Measurements from ENCODE around the gene MAPK4. TPM values are rescaled to one million over a fixed set of nuclear protein-coding genes. Genes with fewer than 3 reads are reported as not detected.

Gene MAPK4
- total RNA-seq, 1 donor from 2014 or later: 2.2 TPM

DNA sequence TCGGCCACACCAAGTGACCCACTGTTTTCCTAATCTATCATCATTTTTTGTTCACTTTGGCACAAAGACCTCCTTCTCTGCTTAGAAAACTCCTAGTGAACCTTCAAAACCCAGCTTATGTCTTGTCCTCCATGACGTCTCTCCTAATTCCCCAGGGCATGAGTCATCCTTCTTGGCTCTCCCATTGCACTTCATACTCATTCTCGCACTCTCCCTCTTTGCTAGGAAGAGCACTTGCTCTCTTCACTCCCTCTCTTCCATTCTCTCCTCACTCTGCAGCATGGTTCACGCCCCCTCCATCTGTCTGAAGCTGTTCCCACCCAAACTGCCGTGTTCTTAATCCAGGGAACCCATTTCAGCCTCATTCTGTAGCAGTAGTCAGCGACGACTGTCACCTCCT, 156.0 kb downstream of the MAPK4 start:
- DNase-seq (ENCODE audit: extremely low spot score in 2 of 2): no peak
- Histone ChIP-seq H3K4me3 (no peak overlapping the region), H3K36me3 (no peaks in the 10 kb centered on the region), H3K27ac (no peak overlapping the region), H3K27me3 (no peaks in the 10 kb centered on the region), H3K4me1 (no peaks in the 10 kb centered on the region), H3K9me3 (no peaks in the 10 kb centered on the region)
- TF ChIP-seq, protein P1, sequence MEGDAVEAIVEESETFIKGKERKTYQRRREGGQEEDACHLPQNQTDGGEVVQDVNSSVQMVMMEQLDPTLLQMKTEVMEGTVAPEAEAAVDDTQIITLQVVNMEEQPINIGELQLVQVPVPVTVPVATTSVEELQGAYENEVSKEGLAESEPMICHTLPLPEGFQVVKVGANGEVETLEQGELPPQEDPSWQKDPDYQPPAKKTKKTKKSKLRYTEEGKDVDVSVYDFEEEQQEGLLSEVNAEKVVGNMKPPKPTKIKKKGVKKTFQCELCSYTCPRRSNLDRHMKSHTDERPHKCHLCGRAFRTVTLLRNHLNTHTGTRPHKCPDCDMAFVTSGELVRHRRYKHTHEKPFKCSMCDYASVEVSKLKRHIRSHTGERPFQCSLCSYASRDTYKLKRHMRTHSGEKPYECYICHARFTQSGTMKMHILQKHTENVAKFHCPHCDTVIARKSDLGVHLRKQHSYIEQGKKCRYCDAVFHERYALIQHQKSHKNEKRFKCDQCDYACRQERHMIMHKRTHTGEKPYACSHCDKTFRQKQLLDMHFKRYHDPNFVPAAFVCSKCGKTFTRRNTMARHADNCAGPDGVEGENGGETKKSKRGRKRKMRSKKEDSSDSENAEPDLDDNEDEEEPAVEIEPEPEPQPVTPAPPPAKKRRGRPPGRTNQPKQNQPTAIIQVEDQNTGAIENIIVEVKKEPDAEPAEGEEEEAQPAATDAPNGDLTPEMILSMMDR (IDR thresholded peaks at IDR 0.05): no peak
- intact Hi-C loops (cut with DNase I): no loop called here

DNA sequence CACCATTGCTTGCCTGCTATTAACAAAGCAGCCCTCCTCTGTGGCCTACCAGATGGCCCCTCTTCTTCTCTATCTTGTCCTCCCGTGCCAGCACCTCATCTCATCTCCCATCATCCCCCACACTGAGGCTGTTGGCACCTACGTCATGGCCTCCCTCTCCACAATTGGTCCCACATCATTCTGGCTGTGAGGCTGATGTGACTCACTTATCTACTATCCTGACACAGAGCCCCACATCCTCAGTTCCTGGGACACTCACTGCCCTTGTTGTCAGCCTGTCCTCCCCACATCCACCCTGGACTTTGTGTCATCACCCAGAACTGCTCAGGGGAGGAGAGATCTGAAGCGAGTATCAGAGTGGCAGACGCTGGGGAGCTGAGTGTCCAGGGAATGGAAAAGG, 157.0 kb downstream of the MAPK4 start:
- H3K9me3 ChIP-seq: no peaks in the 10 kb centered on the region

DNA sequence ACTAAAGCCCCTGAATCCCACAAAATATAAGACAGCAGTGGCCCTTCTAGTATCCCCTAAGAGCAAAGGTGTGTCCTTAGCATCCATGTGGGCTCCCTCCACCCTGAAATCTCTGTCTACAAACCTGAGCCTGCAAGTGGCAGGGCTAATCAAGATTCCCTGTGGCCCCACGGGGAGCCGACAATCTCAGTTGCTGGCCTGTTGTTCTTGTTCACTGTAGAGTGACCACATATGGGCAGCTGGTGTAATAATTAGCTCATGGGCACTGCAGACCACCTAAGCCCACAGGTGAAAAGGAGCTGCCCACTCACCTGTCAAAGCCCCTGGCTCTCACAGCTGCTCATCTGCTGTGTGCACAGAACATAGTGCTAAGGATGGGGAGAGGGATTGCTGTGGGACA, 157.7 kb downstream of the MAPK4 start:
- no peaks in the 10 kb centered on the region for H3K27me3 ChIP-seq
- H3K9me3 ChIP-seq: no peaks in the 10 kb centered on the region
- no peak overlapping the region for H3K4me3 ChIP-seq
- TF ChIP-seq, protein P1 (IDR thresholded peaks at IDR 0.05): no peak
- TF ChIP-seq POLR2AphosphoS5 (IDR thresholded peaks at IDR 0.05; ENCODE audit: insufficient read depth in 1 of 2, low read depth in 1 of 2) (no peak), POLR2A (IDR thresholded peaks at IDR 0.05) (no peak)
- DNase-seq (ENCODE audit: extremely low spot score in 2 of 2): no peak
- no peaks in the 10 kb centered on the region for H3K4me1 ChIP-seq
- no peak overlapping the region for H3K27ac ChIP-seq
- intact Hi-C loops (cut with DNase I): no loop called here
- H3K36me3 ChIP-seq: no peaks in the 10 kb centered on the region

More for the DNA sequence above, 157.0 kb downstream of the MAPK4 start:
- TF ChIP-seq POLR2A (IDR thresholded peaks at IDR 0.05): no peak
- TF ChIP-seq, protein P1 (IDR thresholded peaks at IDR 0.05): no peak
- TF ChIP-seq POLR2AphosphoS5 (IDR thresholded peaks at IDR 0.05; ENCODE audit: insufficient read depth in 1 of 2, low read depth in 1 of 2): no peak
- H3K27ac ChIP-seq: no peak overlapping the region
- no peaks in the 10 kb centered on the region for H3K4me1 ChIP-seq
- intact Hi-C loops (cut with DNase I): no loop called here
- H3K27me3 ChIP-seq: no peaks in the 10 kb centered on the region
- no peaks in the 10 kb centered on the region for H3K36me3 ChIP-seq
- H3K4me3 ChIP-seq: no peak overlapping the region
- no peak for DNase-seq (ENCODE audit: extremely low spot score in 2 of 2)

DNA sequence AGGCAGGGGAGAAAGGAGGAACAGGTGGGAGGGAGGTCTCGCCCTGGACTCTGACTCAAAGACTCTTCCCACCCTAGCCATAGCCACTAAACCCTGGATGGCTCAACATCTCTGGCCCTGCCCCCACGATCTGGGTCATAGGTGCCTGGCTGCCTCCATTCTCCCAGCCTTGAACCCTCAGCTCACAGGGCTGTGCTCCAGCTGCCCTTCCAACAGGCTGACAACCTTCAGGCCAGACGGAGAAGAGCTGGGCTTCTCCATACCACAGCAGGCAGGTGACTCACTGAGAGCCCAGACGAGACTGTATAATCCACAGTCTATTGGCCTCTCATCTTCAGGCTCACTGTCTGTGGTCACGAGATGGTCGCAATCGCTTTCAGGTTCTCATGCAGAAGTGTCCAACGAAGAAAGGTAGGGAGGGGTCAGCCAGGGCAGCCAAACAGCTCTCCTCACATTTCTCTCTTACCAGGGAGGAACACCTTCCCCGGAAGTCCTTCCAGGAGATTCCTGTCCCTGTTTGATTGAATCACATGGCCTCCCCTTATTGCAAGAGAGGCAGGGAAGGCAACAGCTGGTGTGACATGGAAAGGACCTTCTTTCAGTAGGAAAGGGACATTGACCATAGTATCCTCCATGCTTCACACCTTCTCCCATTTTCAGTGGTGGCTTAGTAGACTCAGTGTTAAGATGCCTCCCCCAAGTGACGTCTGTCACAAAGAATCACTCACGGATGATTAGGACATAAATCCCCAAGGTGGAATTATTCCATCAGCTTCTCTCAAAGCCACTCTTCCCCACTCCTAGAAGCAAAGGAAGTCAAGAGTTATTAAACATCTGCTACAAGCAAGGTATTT, 159.8 kb downstream of the MAPK4 start:
- no peaks in the 10 kb centered on the region for H3K4me1 ChIP-seq
- TF ChIP-seq POLR2AphosphoS5 (IDR thresholded peaks at IDR 0.05; ENCODE audit: insufficient read depth in 1 of 2, low read depth in 1 of 2) (no peak), POLR2A (IDR thresholded peaks at IDR 0.05) (no peak)
- TF ChIP-seq, protein P1 (IDR thresholded peaks at IDR 0.05): no peak
- H3K36me3 ChIP-seq: no peaks in the 10 kb centered on the region
- H3K9me3 ChIP-seq: no peaks in the 10 kb centered on the region
- H3K4me3 ChIP-seq: no peak overlapping the region
- DNase-seq (ENCODE audit: extremely low spot score in 2 of 2): no peak
- H3K27ac ChIP-seq: no peak overlapping the region
- intact Hi-C loops (cut with DNase I): no loop called here
- H3K27me3 ChIP-seq: no peaks in the 10 kb centered on the region

DNA sequence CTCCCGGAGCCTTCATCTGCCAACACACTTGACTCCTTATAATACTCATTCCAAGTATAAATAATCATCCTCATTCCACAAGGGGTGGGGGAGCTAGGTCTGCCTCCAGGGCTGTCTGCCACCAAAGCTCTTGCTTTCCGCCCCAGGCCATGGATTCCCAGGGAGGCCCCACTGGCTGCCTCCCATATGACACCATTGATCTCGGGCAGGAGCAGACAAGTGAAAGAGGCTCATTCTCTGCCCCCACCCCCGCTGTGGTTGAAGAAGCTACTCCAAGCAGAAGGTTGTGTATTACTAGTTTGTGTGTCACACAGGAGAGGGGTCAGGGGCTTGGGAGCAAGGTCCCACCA, 160.4 kb downstream of the MAPK4 start:
- TF ChIP-seq, protein P1 (IDR thresholded peaks at IDR 0.05): no peak
- no peak for TF ChIP-seq POLR2AphosphoS5 (IDR thresholded peaks at IDR 0.05; ENCODE audit: insufficient read depth in 1 of 2, low read depth in 1 of 2)
- no peak for TF ChIP-seq POLR2A (IDR thresholded peaks at IDR 0.05)
- H3K9me3 ChIP-seq: no peaks in the 10 kb centered on the region
- H3K4me1 ChIP-seq: no peaks in the 10 kb centered on the region
- no peak overlapping the region for H3K27ac ChIP-seq
- no peak for DNase-seq (ENCODE audit: extremely low spot score in 2 of 2)
- intact Hi-C loops (cut with DNase I): no loop called here
- H3K36me3 ChIP-seq: no peaks in the 10 kb centered on the region
- no peak overlapping the region for H3K4me3 ChIP-seq
- H3K27me3 ChIP-seq: no peaks in the 10 kb centered on the region
